Measurements from ENCODE around the gene PIWIL4.

DNA sequence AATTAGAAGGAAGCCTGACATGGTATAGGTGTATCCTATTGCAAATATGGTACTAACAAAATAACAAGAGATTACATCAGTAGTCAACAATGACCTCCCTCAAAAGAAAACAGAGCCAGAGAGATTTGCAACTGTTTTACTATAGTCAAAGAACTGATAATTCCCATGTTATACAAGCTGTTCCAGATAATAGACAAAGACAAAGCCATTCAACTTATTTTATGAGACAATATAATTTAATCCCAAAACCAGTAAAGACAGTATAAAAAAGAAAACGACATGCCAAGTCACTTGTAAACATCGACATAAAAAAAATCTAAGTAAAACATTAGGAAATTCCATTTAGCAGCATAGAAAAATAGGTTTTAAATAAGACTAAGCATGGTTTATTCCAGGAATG, 65.2 kb downstream of the PIWIL4 start:
- TF ChIP-seq POLR2A (IDR thresholded peaks at IDR 0.05) = no peak
- TF ChIP-seq, protein P1, sequence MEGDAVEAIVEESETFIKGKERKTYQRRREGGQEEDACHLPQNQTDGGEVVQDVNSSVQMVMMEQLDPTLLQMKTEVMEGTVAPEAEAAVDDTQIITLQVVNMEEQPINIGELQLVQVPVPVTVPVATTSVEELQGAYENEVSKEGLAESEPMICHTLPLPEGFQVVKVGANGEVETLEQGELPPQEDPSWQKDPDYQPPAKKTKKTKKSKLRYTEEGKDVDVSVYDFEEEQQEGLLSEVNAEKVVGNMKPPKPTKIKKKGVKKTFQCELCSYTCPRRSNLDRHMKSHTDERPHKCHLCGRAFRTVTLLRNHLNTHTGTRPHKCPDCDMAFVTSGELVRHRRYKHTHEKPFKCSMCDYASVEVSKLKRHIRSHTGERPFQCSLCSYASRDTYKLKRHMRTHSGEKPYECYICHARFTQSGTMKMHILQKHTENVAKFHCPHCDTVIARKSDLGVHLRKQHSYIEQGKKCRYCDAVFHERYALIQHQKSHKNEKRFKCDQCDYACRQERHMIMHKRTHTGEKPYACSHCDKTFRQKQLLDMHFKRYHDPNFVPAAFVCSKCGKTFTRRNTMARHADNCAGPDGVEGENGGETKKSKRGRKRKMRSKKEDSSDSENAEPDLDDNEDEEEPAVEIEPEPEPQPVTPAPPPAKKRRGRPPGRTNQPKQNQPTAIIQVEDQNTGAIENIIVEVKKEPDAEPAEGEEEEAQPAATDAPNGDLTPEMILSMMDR (IDR thresholded peaks at IDR 0.05) = no peak
